Gastroesophageal sphincter (tissue), 4 donors: Measurements from ENCODE around the gene CYTH3. TPM values are rescaled to one million over a fixed set of nuclear protein-coding genes. Genes with fewer than 3 reads are reported as not detected.
"Not testable (repeated sequence)": the region's sequence is repeated elsewhere in the genome, so short reads cannot be mapped to it uniquely, and the experiment has no call there.

Source experiments
- ATAC-seq: fragments of 150-250 bp; one replicate; pipeline ENCODE4 v1.9.1; 2016; ENCODE audit warnings: mild to moderate bottlenecking, moderate library complexity
- H3K27ac ChIP-seq, 4 donors: fragments of 200-600 bp; sonication (generic) in 3 of 4; 1 replicate in 3 of 4; 2 replicates in 1 of 4; pipeline ENCODE4 v1.5.1; 2016 to 2019
- H3K27me3 ChIP-seq: fragments of 200-600 bp; sonication (generic); one replicate; pipeline ENCODE4 v1.5.1; 2019
- H3K36me3 ChIP-seq, 2 donors: fragments of 200-600 bp; sonication (generic); one replicate each; pipeline ENCODE4 v1.5.1; 2019; ENCODE audit warnings: control low read depth in 1 of 2
- H3K4me1 ChIP-seq, 3 donors: fragments of 200-600 bp; sonication (generic); 1 replicate in 2 of 3; 2 replicates in 1 of 3; pipeline ENCODE4 v1.5.1; 2016 to 2019; ENCODE audit warnings: control low read depth in 2 of 3
- H3K4me3 ChIP-seq, 2 donors: fragments of 200-600 bp; sonication (generic); one replicate each; pipeline ENCODE4 v1.5.1; 2019; ENCODE audit warnings: mild to moderate bottlenecking in 1 of 2, moderate library complexity in 1 of 2
- H3K9me3 ChIP-seq, 3 donors: fragments of 200-600 bp; sonication (generic); one replicate each; pipeline ENCODE4 v1.5.1; 2017 to 2019; ENCODE audit warnings: control low read depth in 2 of 3
- CTCF ChIP-seq, 4 experiments: fragments of 200-600 bp in 2 of 4; fragments of 450-650 bp in 2 of 4; sonication (generic) in 1 of 4; IDR thresholded peaks; one replicate each; pipeline ENCODE4 v1.5.1; 2017 to 2019; ENCODE audit warnings: antibody characterized with exemption in 4 of 4, mild to moderate bottlenecking in 2 of 4, moderate library complexity in 2 of 4
- EP300 ChIP-seq: sonication (generic); formaldehyde crosslinking; IDR thresholded peaks from one replicate; pipeline ENCODE4 v1.6.1; 2017; ENCODE audit warnings: antibody characterized with exemption, mild to moderate bottlenecking
- POLR2A ChIP-seq, 2 donors: fragments of 450-650 bp; IDR thresholded peaks; one replicate each; pipeline ENCODE4 v1.6.1; 2017; ENCODE audit warnings: antibody characterized with exemption in 2 of 2, mild to moderate bottlenecking in 2 of 2, moderate library complexity in 1 of 2
- POLR2AphosphoS5 ChIP-seq: sonication (generic); formaldehyde crosslinking; IDR thresholded peaks from one replicate; pipeline ENCODE4 v1.6.1; 2017; ENCODE audit warnings: antibody characterized with exemption
- WGBS, 2 donors: methylation state at CpG; one replicate each; pipeline ENCODE4 v1.1.5; 2018; ENCODE audit warnings: low coverage in 1 of 2; 5-methylcytosine and 5-hydroxymethylcytosine counted together
- total RNA-seq, 4 donors: library from RNA; depleted of rRNA; stranded (reverse); fragments of >200 nt; gene quantifications; one replicate each; pipeline ENCODE4 v1.1.0, GENCODE V29; 2016

CYTH3 gene
- total RNA-seq, 4 donors from 2014 or later, result 25.8 to 61.9 (median 39.4) TPM

- H3K27me3 ChIP-seq, result no peaks in the 10 kb centered on the region
- no peaks in the 10 kb centered on the region for H3K9me3 ChIP-seq
- peaks cover 0 to 7% (median 3%) of the 10 kb centered on the region in 3 donors for H3K4me1 ChIP-seq
- H3K27ac ChIP-seq, result peak overlapping the region in 2 of 4 donors; percentile 32 to 38
- no peak for ATAC-seq
- WGBS, 2 donors, result 38 to 47% methylated on average over 3 to 5 of the region's 8 CpGs
- H3K4me3 ChIP-seq, result no peak overlapping the region
- no peaks in the 10 kb centered on the region for H3K36me3 ChIP-seq
- no peak for TF ChIP-seq CTCF (IDR thresholded peaks at IDR 0.05)
- TF ChIP-seq POLR2AphosphoS5, result no peak
- TF ChIP-seq POLR2A (IDR thresholded peaks at IDR 0.05), result no peak
- no peak for TF ChIP-seq EP300
Observed at GRCh38 chr7:6315746-6316145, 43.3 kb upstream of the CYTH3 start.

DNA sequence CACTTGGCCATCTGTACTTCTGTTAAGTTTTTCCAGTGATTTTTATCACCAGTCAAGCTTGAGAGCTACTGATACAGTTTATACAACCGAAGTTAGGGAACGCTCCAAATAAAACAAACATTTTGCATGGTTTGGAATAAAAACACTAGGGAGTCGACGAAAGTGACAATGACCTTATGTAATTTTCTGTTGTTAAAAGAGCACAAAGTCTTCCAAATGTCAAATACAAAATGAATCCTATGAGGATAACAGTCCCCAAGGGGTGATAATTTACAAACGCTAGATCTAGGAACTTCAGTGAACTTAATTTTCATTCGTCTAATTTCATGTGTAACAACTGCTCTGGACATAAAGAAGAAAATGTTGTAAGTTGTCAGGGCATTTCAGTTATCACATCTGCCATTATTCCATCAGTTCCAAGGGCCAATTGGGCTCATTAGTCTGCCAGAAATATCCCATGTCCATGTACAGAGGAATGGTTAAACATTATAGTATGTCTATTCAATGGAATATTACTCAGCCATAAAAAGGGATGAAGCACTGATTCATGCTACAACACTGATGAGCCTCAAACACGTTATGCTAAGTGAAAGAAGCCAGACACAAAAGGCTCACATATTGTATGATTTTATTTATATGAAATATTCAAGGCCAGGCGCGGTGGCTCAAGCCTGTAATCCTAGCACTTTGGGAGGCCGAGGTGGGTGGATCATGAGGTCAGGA is 38.0 kb upstream of the CYTH3 start:
- 67 to 91% methylated on average over 8 to 9 of the region's 10 CpGs for WGBS, 2 donors
- Histone ChIP-seq H3K9me3 (no peaks in the 10 kb centered on the region), H3K27me3 (no peaks in the 10 kb centered on the region), H3K4me3 (no peak overlapping the region), H3K27ac (no peak overlapping the region), H3K4me1 (no peaks in the 10 kb centered on the region), H3K36me3 (no peaks in the 10 kb centered on the region)
- TF ChIP-seq EP300, result no peak
- no peak for TF ChIP-seq CTCF (IDR thresholded peaks at IDR 0.05)
- TF ChIP-seq POLR2A (IDR thresholded peaks at IDR 0.05), result no peak
- TF ChIP-seq POLR2AphosphoS5, result no peak
- no peak for ATAC-seq

DNA sequence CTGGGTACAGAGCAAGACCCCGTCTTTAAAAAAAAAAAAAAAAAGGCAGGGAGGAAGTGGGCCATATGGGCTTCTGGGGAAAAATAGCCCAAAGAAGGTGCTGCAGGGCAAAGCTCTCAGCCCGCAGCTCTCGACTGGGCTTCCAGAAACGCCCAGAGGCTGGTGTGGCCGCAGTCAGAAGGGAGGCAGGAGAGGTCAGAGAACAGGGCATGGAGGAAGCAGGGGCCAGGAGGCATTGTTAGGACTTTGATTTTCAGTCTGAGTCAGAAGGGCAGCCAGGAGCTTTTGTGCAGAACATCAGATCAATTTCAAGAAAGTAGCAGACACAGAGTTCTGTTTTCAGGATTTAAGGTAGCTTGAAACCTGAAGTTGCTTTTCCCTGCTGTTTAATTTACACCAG is 35.3 kb upstream of the CYTH3 start:
- Histone ChIP-seq H3K4me3 (no peak overlapping the region), H3K36me3 (no peaks in the 10 kb centered on the region), H3K27ac (no peak overlapping the region), H3K9me3 (no peaks in the 10 kb centered on the region), H3K27me3 (no peaks in the 10 kb centered on the region), H3K4me1 (no peaks in the 10 kb centered on the region)
- 51 to 67% methylated on average over 3 to 5 of the region's 5 CpGs for WGBS, 2 donors
- no peak for ATAC-seq
- TF ChIP-seq EP300 (no peak), POLR2A (IDR thresholded peaks at IDR 0.05) (no peak), CTCF (IDR thresholded peaks at IDR 0.05) (no peak), POLR2AphosphoS5 (no peak)

DNA sequence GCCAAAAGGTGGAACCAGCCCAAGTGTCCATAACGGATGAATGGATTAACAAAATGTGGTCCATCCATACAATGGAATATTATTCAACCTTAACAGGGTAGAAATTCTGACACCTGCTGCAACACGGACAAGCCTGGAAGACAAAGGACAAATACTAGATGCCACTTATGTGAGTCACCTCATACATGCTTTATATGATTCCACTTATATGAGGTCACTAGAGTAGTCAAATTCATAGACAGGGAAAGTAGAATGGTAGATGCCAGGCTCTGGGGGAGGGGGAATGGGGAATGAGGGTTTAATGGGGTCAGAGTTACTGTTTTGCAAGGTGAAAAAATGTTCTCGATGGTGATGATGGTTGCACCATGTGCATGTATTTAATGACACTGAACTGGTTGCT is 34.0 kb upstream of the CYTH3 start:
- WGBS, 2 donors, result 48 to 75% methylated on average over 3 of the region's 3 CpGs
- Histone ChIP-seq H3K27me3 (no peaks in the 10 kb centered on the region), H3K4me3 (no peak overlapping the region), H3K36me3 (no peaks in the 10 kb centered on the region), H3K4me1 (no peaks in the 10 kb centered on the region), H3K9me3 (no peaks in the 10 kb centered on the region), H3K27ac (no peak overlapping the region)
- TF ChIP-seq POLR2AphosphoS5 (no peak), CTCF (IDR thresholded peaks at IDR 0.05) (no peak), EP300 (no peak), POLR2A (IDR thresholded peaks at IDR 0.05) (no peak)
- ATAC-seq, result no peak

- H3K4me3 ChIP-seq, result no peak overlapping the region
- H3K4me1 ChIP-seq, result no peaks in the 10 kb centered on the region
- no peaks in the 10 kb centered on the region for H3K9me3 ChIP-seq
- no peak overlapping the region for H3K27ac ChIP-seq
- no peak for TF ChIP-seq POLR2AphosphoS5
- H3K36me3 ChIP-seq, result no peaks in the 10 kb centered on the region
- WGBS, 2 donors, result 34 to 53% methylated on average over 2 of the region's 2 CpGs
- no peaks in the 10 kb centered on the region for H3K27me3 ChIP-seq
- no peak for ATAC-seq
Observed at GRCh38 chr7:6305330-6305729, 32.9 kb upstream of the CYTH3 start.

DNA sequence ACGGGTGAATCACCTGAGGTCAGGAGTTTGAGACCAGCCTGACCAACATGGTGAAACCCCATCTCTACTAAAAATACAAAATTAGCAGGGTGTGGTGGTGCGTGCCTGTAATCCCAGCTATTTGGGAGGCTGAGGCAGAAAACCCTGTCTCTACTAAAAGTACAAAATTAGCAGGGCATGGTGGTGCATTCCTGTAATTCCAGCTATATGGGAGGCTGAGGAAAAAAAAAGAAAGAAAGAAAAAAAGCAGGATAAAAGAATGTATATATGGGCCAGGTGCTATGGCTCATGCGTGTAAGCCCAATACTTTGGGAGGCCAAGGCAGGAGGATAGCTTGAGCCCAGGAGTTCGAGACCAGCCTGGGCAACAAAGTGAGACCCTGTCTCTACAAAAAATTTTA is 29.0 kb upstream of the CYTH3 start:
- not testable (repeated sequence) for H3K4me3 ChIP-seq, H3K4me1 ChIP-seq, H3K36me3 ChIP-seq, ATAC-seq, H3K27ac ChIP-seq, H3K27me3 ChIP-seq, H3K9me3 ChIP-seq
- 86 to 100% methylated on average over 2 to 4 of the region's 4 CpGs for WGBS, 2 donors
